HG03039 (cell line): ENCODE data around the gene CD3E.

Experiments
- ATAC-seq: cut with Tn5 transposase; IDR thresholded peaks from one replicate; pipeline ENCODE4 v1.9.1; 2021; ENCODE audit warnings: mild to moderate bottlenecking, moderate library complexity; ENCODE audit not compliant: unreplicated experiment

The CD3E gene

GRCh38 chr11:118321386-118322082, 17.0 kb downstream of the CD3E start:
- no peak for ATAC-seq

- no peak for ATAC-seq
Observed at GRCh38 chr11:118322721-118323120, 18.2 kb downstream of the CD3E start.

- no peak for ATAC-seq
Observed at GRCh38 chr11:118325283-118325682, 20.8 kb downstream of the CD3E start.

GRCh38 chr11:118328745-118329144, 24.2 kb downstream of the CD3E start:
- no peak for ATAC-seq

GRCh38 chr11:118334745-118335144, 30.2 kb downstream of the CD3E start:
- ATAC-seq = no peak

- ATAC-seq = no peak
Observed at GRCh38 chr11:118338637-118339061, 34.1 kb downstream of the CD3E start.

- ATAC-seq = no peak
Observed at GRCh38 chr11:118339281-118339961, 34.9 kb downstream of the CD3E start.

GRCh38 chr11:118340449-118340848, 35.9 kb downstream of the CD3E start:
- ATAC-seq = no peak

- ATAC-seq = no peak
Observed at GRCh38 chr11:118341261-118341660, 36.7 kb downstream of the CD3E start.

- no peak for ATAC-seq
Observed at GRCh38 chr11:118341815-118342489, 37.4 kb downstream of the CD3E start.

- no peak for ATAC-seq
Observed at GRCh38 chr11:118342503-118343161, 38.1 kb downstream of the CD3E start, which contains the start of gene CD3D. Gene CD3D (minus strand): TSS chr11:118342705. CDS start chr11:118342607, 98 bp downstream.

- ATAC-seq = no peak
Observed at GRCh38 chr11:118343248-118343647, 38.7 kb downstream of the CD3E start.

GRCh38 chr11:118343981-118344515, 39.5 kb downstream of the CD3E start, which contains the start of gene CD3G:
Gene CD3G (plus strand): TSS chr11:118344344. CDS start chr11:118344424, 80 bp downstream.
- no peak for ATAC-seq

GRCh38 chr11:118349475-118349874, 44.9 kb downstream of the CD3E start:
- no peak for ATAC-seq

GRCh38 chr11:118353084-118353710, 48.7 kb downstream of the CD3E start:
- no peak for ATAC-seq

- no peak for ATAC-seq
Observed at GRCh38 chr11:118358071-118358470, 53.5 kb downstream of the CD3E start.

GRCh38 chr11:118359295-118359958, 54.9 kb downstream of the CD3E start, which contains the start of gene UBE4A:
Gene UBE4A (plus strand): TSS chr11:118359600. CDS start chr11:118365081, 5,481 bp downstream.
- ATAC-seq = peak; percentile 78

GRCh38 chr11:118364956-118365615, 60.6 kb downstream of the CD3E start:
- no peak for ATAC-seq
